GM21447 (cell line): ENCODE measurements around the gene AMBP.

Experiments used
- ATAC-seq: cut with Tn5 transposase; IDR thresholded peaks from one replicate; pipeline ENCODE4 v1.9.1; 2021; ENCODE audit not compliant: unreplicated experiment

The AMBP gene

GRCh38 chr9:114076237-114077161, 1.6 kb downstream of the AMBP start:
- ATAC-seq, result no peak

GRCh38 chr9:114075602-114076001, 2.5 kb downstream of the AMBP start:
- ATAC-seq, result no peak

- no peak for ATAC-seq
These were observed 5.6 kb downstream of the AMBP start for GRCh38 chr9:114072184-114073140.

- ATAC-seq, result no peak
These were observed 6.8 kb downstream of the AMBP start for GRCh38 chr9:114071197-114071795.

- ATAC-seq, result no peak
These were observed 7.7 kb downstream of the AMBP start for GRCh38 chr9:114070188-114071103.

- ATAC-seq, result no peak
These were observed 8.5 kb downstream of the AMBP start for GRCh38 chr9:114069476-114070187.

- ATAC-seq, result no peak
These were observed 12.8 kb downstream of the AMBP start for GRCh38 chr9:114065304-114065703.

GRCh38 chr9:114061830-114062474, 16.1 kb downstream of the AMBP start:
- ATAC-seq, result no peak

GRCh38 chr9:114061292-114061691, 16.8 kb downstream of the AMBP start:
- ATAC-seq, result no peak

GRCh38 chr9:114060711-114061110, 17.4 kb downstream of the AMBP start:
- no peak for ATAC-seq

- ATAC-seq, result no peak
These were observed 18.0 kb downstream of the AMBP start for GRCh38 chr9:114060070-114060469.

GRCh38 chr9:114059047-114059803, 18.9 kb downstream of the AMBP start:
- ATAC-seq, result no peak

- no peak for ATAC-seq
These were observed 19.4 kb downstream of the AMBP start for GRCh38 chr9:114058688-114059046.

- no peak for ATAC-seq
These were observed 20.8 kb downstream of the AMBP start for GRCh38 chr9:114057161-114057885.

- no peak for ATAC-seq
These were observed 21.6 kb downstream of the AMBP start for GRCh38 chr9:114056527-114056926.

- no peak for ATAC-seq
These were observed 22.2 kb downstream of the AMBP start for GRCh38 chr9:114055894-114056293.

- no peak for ATAC-seq
These were observed 23.0 kb downstream of the AMBP start for GRCh38 chr9:114055061-114055460.

GRCh38 chr9:114054191-114054690, 23.9 kb downstream of the AMBP start:
- ATAC-seq, result no peak
